H9 (cell line): ENCODE data around the gene NAA50. TPM values are rescaled to one million over a fixed set of nuclear protein-coding genes. Genes with fewer than 3 reads are reported as not detected.
A peak's percentile ranks its signal among the peaks of the same experiment; 100 is the strongest.

Experiments used
- DNase-seq: peaks from one replicate; pipeline ENCODE4 v3.0.0-alpha.2; 2017
- H2AFZ ChIP-seq: one replicate; pipeline ENCODE4 v1.6.1; 2013; ENCODE audit warnings: mild to moderate bottlenecking, low read length, control low read depth, moderate library complexity
- H2AK5ac ChIP-seq: 2 replicates; pipeline ENCODE4 v1.6.1; 2013; ENCODE audit warnings: low read length, control low read depth, mixed read lengths; ENCODE audit not compliant: insufficient read length
- H2BK120ac ChIP-seq: one replicate; pipeline ENCODE4 v1.6.1; 2013; ENCODE audit warnings: low read depth, mild to moderate bottlenecking, low read length, control low read depth, inconsistent platforms; ENCODE audit not compliant: poor library complexity, severe bottlenecking
- H2BK12ac ChIP-seq: 2 replicates; pipeline ENCODE4 v1.6.1; 2013; ENCODE audit warnings: low read length, control low read depth, mixed read lengths, low read depth; ENCODE audit not compliant: insufficient read length
- H2BK15ac ChIP-seq: 2 replicates; pipeline ENCODE4 v1.6.1; 2013; ENCODE audit warnings: low read depth, low read length, control low read depth
- H2BK20ac ChIP-seq: one replicate; pipeline ENCODE4 v1.6.1; 2013; ENCODE audit warnings: low read depth, mild to moderate bottlenecking, low read length, control low read depth, inconsistent platforms; ENCODE audit not compliant: poor library complexity, severe bottlenecking
- H2BK5ac ChIP-seq: 2 replicates; pipeline ENCODE4 v1.6.1; 2013; ENCODE audit warnings: low read length, control low read depth, mixed read lengths; ENCODE audit not compliant: insufficient read length
- H3K14ac ChIP-seq: 2 replicates; pipeline ENCODE4 v1.6.1; 2013; ENCODE audit warnings: low read length, control low read depth; ENCODE audit not compliant: insufficient read depth
- H3K18ac ChIP-seq: 2 replicates; pipeline ENCODE4 v1.6.1; 2013; ENCODE audit warnings: low read depth, mild to moderate bottlenecking, mixed read lengths, low read length, control low read depth; ENCODE audit not compliant: insufficient read length
- H3K23ac ChIP-seq: 2 replicates; pipeline ENCODE4 v1.6.1; 2013; ENCODE audit warnings: low read length, control low read depth, mixed read lengths, low read depth; ENCODE audit not compliant: insufficient read length
- H3K23me2 ChIP-seq: 2 replicates; pipeline ENCODE4 v1.6.1; 2013; ENCODE audit warnings: low read depth, mild to moderate bottlenecking, mixed read lengths, low read length, control low read depth; ENCODE audit not compliant: insufficient read length, poor library complexity, severe bottlenecking
- H3K27ac ChIP-seq: 2 replicates; pipeline ENCODE4 v1.5.1; 2013; ENCODE audit warnings: low read length, control low read depth, mixed read lengths, low read depth; ENCODE audit not compliant: insufficient read length
- H3K27me3 ChIP-seq: 2 replicates; pipeline ENCODE4 v1.6.1; 2013; ENCODE audit warnings: low read length, control low read depth, inconsistent platforms; ENCODE audit not compliant: insufficient read depth
- H3K4ac ChIP-seq: 2 replicates; pipeline ENCODE4 v1.6.1; 2013; ENCODE audit warnings: low read depth, mild to moderate bottlenecking, control low read depth, inconsistent platforms, low read length, moderate library complexity
- H3K4me1 ChIP-seq: 2 replicates; pipeline ENCODE4 v1.6.1; 2013; ENCODE audit warnings: low read length, control low read depth, inconsistent platforms; ENCODE audit not compliant: insufficient read depth
- H3K4me2 ChIP-seq: 2 replicates; pipeline ENCODE4 v1.6.1; 2013; ENCODE audit warnings: low read length, control low read depth, mixed read lengths; ENCODE audit not compliant: insufficient read length, insufficient read depth
- H3K56ac ChIP-seq: 2 replicates; pipeline ENCODE4 v1.6.1; 2013; ENCODE audit warnings: low read depth, mild to moderate bottlenecking, mixed read lengths, low read length, control low read depth; ENCODE audit not compliant: insufficient read length
- H3K79me1 ChIP-seq: 2 replicates; pipeline ENCODE4 v1.6.1; 2013; ENCODE audit warnings: low read depth, mild to moderate bottlenecking, moderate library complexity, low read length, control low read depth, inconsistent platforms; ENCODE audit not compliant: insufficient read depth, poor library complexity, severe bottlenecking
- H3K79me2 ChIP-seq: 2 replicates; pipeline ENCODE4 v1.6.1; 2013; ENCODE audit warnings: low read length, control low read depth, inconsistent platforms; ENCODE audit not compliant: insufficient read depth
- H3K9ac ChIP-seq: 2 replicates; pipeline ENCODE4 v1.6.1; 2013; ENCODE audit warnings: low read length, control low read depth, mixed read lengths; ENCODE audit not compliant: insufficient read length; ENCODE audit errors: extremely low read depth
- H3K9me3 ChIP-seq: one replicate; pipeline ENCODE4 v1.6.1; 2013; ENCODE audit warnings: low read depth, low read length, inconsistent platforms; ENCODE audit not compliant: control insufficient read depth
- H3T11ph ChIP-seq: one replicate; pipeline ENCODE4 v1.6.1; 2013; ENCODE audit warnings: mild to moderate bottlenecking, low read length, control low read depth, inconsistent platforms
- H4K20me1 ChIP-seq: one replicate; pipeline ENCODE4 v1.6.1; 2013; ENCODE audit not compliant: control insufficient read depth, insufficient read length, insufficient read depth
- H4K5ac ChIP-seq: 2 replicates; pipeline ENCODE4 v1.6.1; 2013; ENCODE audit warnings: low read depth, mild to moderate bottlenecking, mixed read lengths, low read length, control low read depth; ENCODE audit not compliant: insufficient read length
- H4K8ac ChIP-seq: replicated peaks from 2 replicates; pipeline ENCODE4 v1.6.1; 2013; ENCODE audit warnings: low read length, control low read depth, mixed read lengths, low read depth; ENCODE audit not compliant: insufficient read length
- H4K91ac ChIP-seq: 2 replicates; pipeline ENCODE4 v1.6.1; 2013; ENCODE audit warnings: low read depth, mild to moderate bottlenecking, moderate library complexity, mixed read lengths, low read length, control low read depth; ENCODE audit not compliant: insufficient read length
- H3K27ac Mint-ChIP-seq, 3 experiments: 2 replicates in 2 of 3; 3 replicates in 1 of 3; pipeline ENCODE4 v1.8.0; 2020 to 2021; ENCODE audit warnings: mixed read lengths in 3 of 3, mild to moderate bottlenecking in 1 of 3, moderate library complexity in 1 of 3
- H3K27me3 Mint-ChIP-seq: 2 replicates; pipeline ENCODE4 v1.8.0; 2021; ENCODE audit warnings: low read depth, mild to moderate bottlenecking, moderate library complexity, mixed read lengths
- H3K36me3 Mint-ChIP-seq, 3 experiments: 2 replicates in 2 of 3; 3 replicates in 1 of 3; pipeline ENCODE4 v1.8.0; 2020 to 2021; ENCODE audit warnings: low read depth in 3 of 3, mixed read lengths in 3 of 3; ENCODE audit not compliant: insufficient read depth in 1 of 3
- H3K4me1 Mint-ChIP-seq, 2 experiments: 2 replicates each; pipeline ENCODE4 v1.8.0; 2020; ENCODE audit warnings: mixed read lengths in 2 of 2
- H3K4me3 Mint-ChIP-seq, 2 experiments: 2 replicates in 1 of 2; 3 replicates in 1 of 2; pipeline ENCODE4 v1.8.0; 2020 to 2021; ENCODE audit warnings: mild to moderate bottlenecking in 2 of 2, mixed read lengths in 2 of 2, moderate library complexity in 1 of 2
- H3K9me3 Mint-ChIP-seq, 2 experiments: 2 replicates in 1 of 2; 3 replicates in 1 of 2; pipeline ENCODE4 v1.8.0; 2020; ENCODE audit warnings: mild to moderate bottlenecking in 2 of 2, mixed read lengths in 2 of 2, moderate library complexity in 1 of 2
- WGBS: extraction: QIAGEN DNeasy Blood & Tissue Kit; methylation state at CpG from one replicate; pipeline ENCODE4 v1.1.7; 2013; ENCODE audit warnings: missing lambda C conversion rate, low lambda C conversion rate, mixed read lengths; ENCODE audit not compliant: insufficient read length; ENCODE audit errors: extremely low coverage; 5-methylcytosine and 5-hydroxymethylcytosine counted together
- total RNA-seq: library from RNA; stranded (reverse); gene quantifications from 2 replicates; pipeline ENCODE4 v1.2.1, GENCODE V29; 2021
- TF ChIP-seq, protein P1 (sequence below): fragments of 200-600 bp; sonication (generic); conservative IDR thresholded peaks from 3 replicates; pipeline ENCODE4 v1.8.0; 2021; ENCODE audit warnings: antibody characterized with exemption, mild to moderate bottlenecking

The NAA50 gene
- total RNA-seq, 1 experiment from 2014 or later, result 216 TPM

DNA sequence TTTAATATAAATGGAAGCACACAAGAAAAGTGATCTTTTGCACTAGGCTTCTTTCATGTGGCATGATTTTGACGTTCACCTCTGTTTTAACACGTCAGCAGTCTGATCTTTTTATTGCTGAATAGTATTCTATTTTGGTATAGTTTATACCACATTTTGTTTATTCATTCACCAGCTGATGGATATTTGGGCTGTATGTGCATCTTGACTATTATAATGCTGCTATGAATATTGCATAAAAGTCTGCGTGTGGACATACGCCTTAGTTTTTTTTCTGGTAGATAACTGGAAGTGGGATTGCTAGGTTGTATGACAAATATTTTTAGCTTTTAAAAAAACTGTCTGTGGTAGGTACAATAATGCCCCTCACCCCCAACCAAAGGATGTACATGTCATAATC is 14.4 kb downstream of the NAA50 start:
- TF ChIP-seq, protein P1, sequence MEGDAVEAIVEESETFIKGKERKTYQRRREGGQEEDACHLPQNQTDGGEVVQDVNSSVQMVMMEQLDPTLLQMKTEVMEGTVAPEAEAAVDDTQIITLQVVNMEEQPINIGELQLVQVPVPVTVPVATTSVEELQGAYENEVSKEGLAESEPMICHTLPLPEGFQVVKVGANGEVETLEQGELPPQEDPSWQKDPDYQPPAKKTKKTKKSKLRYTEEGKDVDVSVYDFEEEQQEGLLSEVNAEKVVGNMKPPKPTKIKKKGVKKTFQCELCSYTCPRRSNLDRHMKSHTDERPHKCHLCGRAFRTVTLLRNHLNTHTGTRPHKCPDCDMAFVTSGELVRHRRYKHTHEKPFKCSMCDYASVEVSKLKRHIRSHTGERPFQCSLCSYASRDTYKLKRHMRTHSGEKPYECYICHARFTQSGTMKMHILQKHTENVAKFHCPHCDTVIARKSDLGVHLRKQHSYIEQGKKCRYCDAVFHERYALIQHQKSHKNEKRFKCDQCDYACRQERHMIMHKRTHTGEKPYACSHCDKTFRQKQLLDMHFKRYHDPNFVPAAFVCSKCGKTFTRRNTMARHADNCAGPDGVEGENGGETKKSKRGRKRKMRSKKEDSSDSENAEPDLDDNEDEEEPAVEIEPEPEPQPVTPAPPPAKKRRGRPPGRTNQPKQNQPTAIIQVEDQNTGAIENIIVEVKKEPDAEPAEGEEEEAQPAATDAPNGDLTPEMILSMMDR, result no peak
- Histone ChIP-seq H3K4me1 (no peaks in the 10 kb centered on the region; the same call in 1 of the 2 replicates), H3K18ac (no peak overlapping the region), H4K5ac (no peak overlapping the region), H4K91ac (no peak overlapping the region), H3K9me3 (no peaks in the 10 kb centered on the region), H2AFZ (no peak overlapping the region), H3K14ac (no peak overlapping the region), H3K79me1 (no peaks in the 10 kb centered on the region), H3K56ac (no peak overlapping the region), H3K23ac (no peak overlapping the region), H3K27me3 (no peaks in the 10 kb centered on the region), H3K4me2 (no peak overlapping the region), H4K8ac (no peak overlapping the region), H3K27ac (no peak overlapping the region), H3K4ac (no peak overlapping the region), H3T11ph (no peak overlapping the region), H2BK5ac (no peak overlapping the region), H2BK15ac (no peak overlapping the region), H2BK120ac (no peak overlapping the region), H4K20me1 (no peaks in the 10 kb centered on the region), H2BK12ac (no peak overlapping the region), H2BK20ac (no peak overlapping the region), H3K23me2 (no peaks in the 10 kb centered on the region), H3K79me2 (peaks cover 42% of the 10 kb centered on the region; the same call in 1 of the 2 replicates), H3K9ac (no peak overlapping the region), H2AK5ac (no peak overlapping the region)
- Mint-ChIP-seq H3K4me1 (peaks cover 36 to 38% of the 10 kb centered on the region in 2 experiments), H3K36me3 (peaks cover 6 to 31% (median 13%) of the 10 kb centered on the region in 3 experiments; a peak in 6 of 7 replicates), H3K27ac (peak overlapping the region in 1 of 3 experiments; percentile 53; a peak in 2 of 7 replicates), H3K27me3 (no peaks in the 10 kb centered on the region), H3K4me3 (no peak overlapping the region), H3K9me3 (no peaks in the 10 kb centered on the region)
- DNase-seq, result no peak
- WGBS, result no CpG with 5 or more reads among the region's 4 CpGs
